Activated naive CD8-positive, alpha-beta T cell treated with anti-CD3 and anti-CD28 coated beads, Interleukin-2, amount 50 U/mL, for 16 hours (primary cell): Measurements from ENCODE around the gene TTLL1.
"Not testable (repeated sequence)": the region's sequence is repeated elsewhere in the genome, so short reads cannot be mapped to it uniquely, and the experiment has no call there.

Experiments
- DNase-seq: peaks from one replicate; pipeline ENCODE4 v3.0.0-alpha.2; 2020; ENCODE audit warnings: low read depth, low spot score

TTLL1 gene

GRCh38 chr22:43014316-43014868, 74.8 kb downstream of the TTLL1 start:
- DNase-seq: no peak

DNA sequence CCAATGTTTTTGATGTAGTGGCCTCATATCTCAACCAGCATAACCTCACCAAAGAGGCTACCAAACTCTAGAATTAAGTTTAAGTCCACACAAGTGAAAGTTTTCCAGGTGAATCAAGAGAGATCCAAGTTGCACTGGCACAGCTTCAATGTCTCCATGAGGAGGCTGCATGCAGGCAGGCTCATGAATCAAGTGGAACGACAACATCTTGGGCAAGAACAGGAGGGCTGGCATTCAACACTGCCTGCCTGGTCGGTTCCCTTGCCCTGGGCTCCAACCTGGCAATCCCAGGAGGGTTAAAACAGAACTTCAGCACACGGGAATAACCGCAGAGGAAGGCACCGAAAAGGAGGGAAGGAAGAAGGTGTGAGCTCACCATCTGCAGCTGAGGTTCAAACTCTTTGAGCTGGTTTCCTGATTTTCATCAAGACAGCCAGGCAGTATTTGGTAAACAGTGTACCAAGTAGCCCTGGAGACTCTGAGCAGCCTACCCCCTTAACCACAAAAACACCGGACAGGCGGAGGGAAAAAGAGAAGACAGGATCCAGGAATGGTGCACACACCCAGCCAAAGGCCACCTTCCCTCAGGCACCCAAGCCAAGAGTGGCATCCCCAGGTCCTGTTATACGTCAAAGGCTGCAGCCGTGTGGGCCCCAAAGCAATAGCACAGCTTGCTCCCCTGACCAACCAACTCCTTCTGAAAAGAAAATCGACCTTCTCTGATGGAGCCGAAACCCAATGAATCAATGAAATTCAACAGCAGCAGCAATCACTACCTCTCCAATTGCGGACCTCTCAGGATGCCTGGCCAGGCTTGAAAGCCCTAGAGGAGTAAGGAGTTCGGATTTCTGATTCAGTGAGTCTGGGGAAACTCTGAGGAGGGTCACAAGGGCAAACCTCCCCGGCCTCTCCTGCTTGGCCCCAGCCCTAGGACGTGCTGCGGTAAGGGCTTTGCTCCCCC, 75.6 kb downstream of the TTLL1 start:
- no peak for DNase-seq

GRCh38 chr22:43012390-43012789, 76.8 kb downstream of the TTLL1 start:
- no peak for DNase-seq

GRCh38 chr22:43011079-43011478, 78.1 kb downstream of the TTLL1 start:
- no peak for DNase-seq

- no peak for DNase-seq
Observed at GRCh38 chr22:43009444-43009843, 79.7 kb downstream of the TTLL1 start.

- DNase-seq: no peak
Observed at GRCh38 chr22:43008921-43009320, 80.3 kb downstream of the TTLL1 start.

DNA sequence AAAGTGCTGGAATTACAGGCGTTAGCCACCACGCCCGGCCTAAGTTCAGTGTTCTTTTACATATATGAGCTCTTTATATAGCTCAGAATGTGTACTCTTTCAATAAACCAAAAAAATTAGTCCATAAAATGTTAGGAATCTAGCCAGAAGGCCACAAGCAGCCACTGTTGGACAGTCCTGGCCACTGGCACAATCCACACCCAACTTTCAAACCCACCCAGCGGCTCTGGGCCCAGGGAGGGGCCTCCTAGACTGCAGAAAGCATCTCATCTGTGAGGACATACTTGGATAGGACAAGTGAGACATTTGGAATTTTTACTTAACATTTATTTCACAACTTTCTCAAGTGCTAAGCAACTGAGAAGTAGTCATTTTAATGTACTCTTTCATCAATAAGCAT, 80.7 kb downstream of the TTLL1 start:
- no peak for DNase-seq

DNA sequence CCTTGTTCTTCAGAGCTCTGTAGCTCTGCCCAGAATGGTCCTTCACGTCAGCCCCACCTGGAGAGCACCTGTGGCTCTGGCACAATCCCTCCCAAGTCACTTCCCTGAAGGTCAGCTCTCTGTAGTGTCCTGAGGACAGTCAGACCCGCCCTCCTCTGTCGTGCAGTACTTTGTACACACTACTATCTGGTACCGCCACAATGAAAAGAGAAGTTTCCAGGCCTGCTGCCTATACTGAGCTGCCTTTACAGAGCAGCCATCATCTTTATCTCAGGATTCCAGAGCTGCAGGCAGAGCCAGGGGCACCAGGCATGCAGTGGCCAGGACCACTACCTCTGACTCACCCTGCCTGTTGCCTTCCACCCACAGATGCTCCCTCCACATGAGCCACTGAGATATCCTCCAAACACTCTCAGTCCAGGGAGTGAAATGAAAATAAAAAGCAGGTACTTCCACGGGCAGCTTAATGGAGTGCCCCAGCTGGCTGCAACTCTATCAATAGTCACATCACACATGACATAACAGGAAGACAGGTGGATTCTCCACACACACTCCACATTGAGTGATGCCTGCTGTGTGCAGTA, 81.6 kb downstream of the TTLL1 start:
- no peak for DNase-seq

DNA sequence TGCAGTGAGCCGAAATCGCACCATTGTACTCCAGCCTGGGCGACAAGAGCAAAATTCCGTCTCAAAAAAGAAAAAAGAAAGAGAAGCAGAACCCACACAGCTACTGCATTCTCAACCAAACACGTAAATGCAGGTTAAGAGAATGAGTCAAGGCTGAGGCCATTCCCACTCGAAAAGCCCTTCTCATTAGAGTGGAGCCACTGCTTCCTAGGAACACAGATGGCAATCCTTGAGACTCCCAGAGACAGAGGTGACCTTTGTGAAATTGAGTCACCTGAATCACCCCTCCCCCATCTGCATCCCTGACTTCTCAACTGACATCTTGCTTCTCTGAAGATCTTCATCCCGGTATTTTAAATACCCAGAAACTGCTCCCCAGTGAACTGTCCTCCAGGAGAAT, 82.4 kb downstream of the TTLL1 start:
- no peak for DNase-seq

DNA sequence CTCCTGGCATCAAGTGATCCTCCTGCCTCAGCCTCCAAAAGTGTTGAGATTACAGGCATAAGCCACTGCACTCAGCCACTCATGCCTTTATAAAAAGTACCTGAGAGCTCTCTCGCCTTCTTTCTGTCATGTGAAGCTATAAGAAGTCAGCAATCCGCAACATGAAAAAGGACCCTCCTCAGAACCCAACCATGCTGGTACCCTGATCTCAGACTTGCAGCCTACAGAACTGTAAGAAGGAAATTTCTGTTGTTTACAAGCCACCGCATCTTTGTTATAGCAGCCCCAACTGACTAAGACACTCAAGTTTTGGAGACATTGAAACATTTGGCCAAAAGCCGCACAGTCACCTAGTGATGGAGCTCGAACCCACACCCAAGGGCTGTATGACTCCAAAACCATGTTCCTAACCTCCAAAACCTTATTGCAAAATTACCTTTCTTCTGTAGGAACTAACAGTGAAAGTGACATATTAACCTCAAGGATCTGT, 83.1 kb downstream of the TTLL1 start:
- no peak for DNase-seq

- DNase-seq: no peak
Observed at GRCh38 chr22:43005106-43005505, 84.1 kb downstream of the TTLL1 start.

- DNase-seq: no peak
Observed at GRCh38 chr22:43004362-43005035, 84.7 kb downstream of the TTLL1 start.

- no peak for DNase-seq
Observed at GRCh38 chr22:43002202-43002586, 87.0 kb downstream of the TTLL1 start.

GRCh38 chr22:43001271-43002201, 87.7 kb downstream of the TTLL1 start:
- DNase-seq: no peak

- no peak for DNase-seq
Observed at GRCh38 chr22:43000441-43001175, 88.6 kb downstream of the TTLL1 start.

GRCh38 chr22:42997582-42998090, 91.6 kb downstream of the TTLL1 start:
- DNase-seq: no peak

DNA sequence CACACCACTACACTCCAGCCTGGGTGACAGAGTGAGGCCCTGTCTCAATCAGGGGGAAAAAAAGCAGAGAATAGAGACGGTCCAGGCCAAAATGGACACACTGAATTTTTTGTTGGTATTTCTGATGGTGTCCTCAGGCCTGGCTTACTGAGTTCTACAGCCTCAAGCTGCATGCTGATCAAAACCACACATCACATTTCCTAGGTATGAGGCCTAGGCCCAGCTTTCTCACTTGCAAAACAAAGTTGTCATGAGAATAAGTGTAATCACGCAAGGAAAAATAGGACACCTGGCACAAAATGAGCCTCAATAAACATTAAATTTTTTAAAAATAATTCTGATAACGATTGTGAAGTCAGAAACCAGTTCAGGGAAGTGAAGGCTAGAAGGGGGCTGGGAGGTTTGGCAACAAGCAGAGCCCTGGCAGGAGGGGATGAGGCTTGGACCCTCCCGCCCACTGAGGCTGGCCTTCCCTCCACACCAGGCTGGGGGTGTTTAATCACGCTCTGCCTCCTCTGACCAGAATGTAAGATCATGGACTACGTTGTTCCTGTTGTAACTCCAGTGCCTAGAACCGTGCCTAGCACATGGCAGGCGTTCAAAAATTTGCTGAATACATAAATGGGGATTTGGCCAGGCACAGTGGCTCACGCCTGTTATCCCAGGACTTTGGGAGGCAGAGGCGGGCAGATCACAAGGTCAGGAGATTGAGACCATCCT, 92.4 kb downstream of the TTLL1 start:
- DNase-seq: no peak

- not testable (repeated sequence) for DNase-seq
Observed at GRCh38 chr22:42995654-42996053, 93.5 kb downstream of the TTLL1 start.

GRCh38 chr22:42994917-42995562, 94.2 kb downstream of the TTLL1 start:
- no peak for DNase-seq
